DMS153 treated with DMSO at 0.1 percent for 48 hours (cell line): ENCODE data around the gene ACTN1.
"Not testable (repeated sequence)": the region's sequence is repeated elsewhere in the genome, so short reads cannot be mapped to it uniquely, and the experiment has no call there.

Experiments
- DNase-seq: peaks from one replicate; lab custom pipeline; 2025; ENCODE audit not compliant: unreplicated experiment; lab: John Stamatoyannopoulos, UW

ACTN1 gene

DNA sequence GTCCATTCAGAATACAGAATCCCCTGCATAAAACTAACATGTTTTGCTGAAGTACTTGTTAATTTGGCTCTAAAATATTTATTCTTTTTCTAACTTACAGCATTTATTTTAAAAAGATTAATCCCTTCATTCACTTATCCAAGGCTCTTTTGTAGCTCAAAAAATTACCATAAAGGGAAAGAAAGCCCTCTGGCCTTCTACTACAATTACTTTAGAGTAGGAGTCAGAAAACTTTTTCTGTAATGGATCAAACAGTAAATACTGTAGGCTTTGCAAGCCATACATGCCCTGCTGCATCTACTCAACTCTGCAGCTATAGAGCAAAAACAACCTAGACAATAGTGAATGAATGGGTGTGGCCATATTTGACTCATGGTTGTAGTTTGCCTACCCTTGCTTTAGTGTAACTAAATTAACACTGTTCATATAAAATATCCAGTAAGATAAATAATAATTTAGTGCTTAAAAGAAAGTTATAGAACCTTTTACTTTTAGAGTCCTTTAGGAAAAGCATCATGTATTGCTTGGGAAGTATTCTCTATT lies 112.0 kb downstream of the ACTN1 start:
- DNase-seq, result no peak

DNA sequence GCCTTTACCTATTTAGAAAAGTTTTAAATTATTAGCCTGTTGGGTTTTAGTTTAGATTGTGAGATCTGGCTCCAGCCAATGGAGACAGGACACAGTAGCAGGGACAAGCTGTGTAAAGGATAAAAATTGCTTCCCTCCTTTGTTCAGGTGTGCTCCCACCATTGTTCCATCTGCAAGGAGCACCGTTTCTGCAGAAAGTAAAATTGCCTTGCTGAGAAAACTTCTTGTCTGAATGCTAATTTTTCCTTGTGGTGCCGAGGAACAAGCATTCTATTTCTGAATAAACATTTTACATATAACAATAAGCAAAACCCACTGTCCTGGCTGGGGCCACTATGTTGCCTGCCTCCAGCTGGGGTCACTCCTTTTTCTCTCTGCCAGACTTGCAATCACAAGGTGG lies 113.6 kb downstream of the ACTN1 start:
- no peak for DNase-seq

DNA sequence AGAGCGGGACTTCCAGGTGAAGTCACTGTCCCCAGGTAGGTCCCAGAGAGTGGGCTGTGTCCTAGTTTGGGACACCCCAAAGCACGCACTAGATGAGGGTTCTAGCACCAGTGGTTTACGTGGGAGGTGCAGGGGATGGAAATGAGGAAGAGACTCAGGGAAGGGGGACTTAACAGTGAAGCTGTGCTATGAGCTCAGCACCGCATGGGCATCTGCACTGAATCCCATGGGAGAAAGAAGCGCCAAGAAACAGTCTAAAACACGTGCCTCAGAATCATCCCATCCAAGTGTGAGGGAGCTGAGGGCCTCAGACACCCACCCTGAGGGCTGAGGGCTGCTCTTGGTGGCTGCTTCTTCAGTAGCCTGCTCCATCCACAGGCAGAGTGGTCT lies 114.7 kb downstream of the ACTN1 start:
- no peak for DNase-seq

DNA sequence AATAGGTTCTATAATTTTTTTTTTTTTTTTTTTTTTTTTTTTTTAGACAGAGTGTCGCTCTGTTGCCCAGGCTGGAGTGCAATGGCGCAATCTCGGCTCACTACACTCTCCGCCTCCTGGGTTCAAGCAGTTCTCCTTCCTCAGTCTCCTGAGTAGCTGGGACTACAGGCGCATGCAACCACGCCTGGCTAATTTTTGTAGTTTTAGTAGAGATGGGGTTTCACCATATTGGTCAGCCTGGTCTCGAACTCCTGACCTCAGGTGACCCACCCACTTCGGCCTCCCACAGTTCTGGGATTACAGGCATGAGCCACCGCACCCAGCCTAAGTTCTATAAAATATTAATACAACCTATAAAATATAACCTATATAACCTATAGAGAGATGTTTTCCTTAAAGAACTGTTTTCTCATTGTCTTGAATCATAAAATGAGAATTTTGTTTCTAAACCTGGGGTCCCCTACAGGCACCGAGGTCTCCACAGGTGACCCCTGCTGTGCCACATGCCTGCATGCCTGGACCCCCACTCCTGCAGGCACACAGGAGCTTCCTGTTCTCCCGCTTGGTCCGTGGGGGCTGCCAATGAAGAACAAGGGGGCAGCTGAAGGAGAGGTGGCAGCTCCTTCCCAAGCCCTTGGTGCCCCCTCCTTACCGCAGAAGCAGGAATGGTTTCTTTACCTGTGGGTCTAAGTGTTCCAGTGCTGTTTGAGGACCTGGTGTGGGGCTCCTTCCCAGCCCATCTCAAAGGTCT lies 115.3 kb downstream of the ACTN1 start:
- DNase-seq, result no peak

DNA sequence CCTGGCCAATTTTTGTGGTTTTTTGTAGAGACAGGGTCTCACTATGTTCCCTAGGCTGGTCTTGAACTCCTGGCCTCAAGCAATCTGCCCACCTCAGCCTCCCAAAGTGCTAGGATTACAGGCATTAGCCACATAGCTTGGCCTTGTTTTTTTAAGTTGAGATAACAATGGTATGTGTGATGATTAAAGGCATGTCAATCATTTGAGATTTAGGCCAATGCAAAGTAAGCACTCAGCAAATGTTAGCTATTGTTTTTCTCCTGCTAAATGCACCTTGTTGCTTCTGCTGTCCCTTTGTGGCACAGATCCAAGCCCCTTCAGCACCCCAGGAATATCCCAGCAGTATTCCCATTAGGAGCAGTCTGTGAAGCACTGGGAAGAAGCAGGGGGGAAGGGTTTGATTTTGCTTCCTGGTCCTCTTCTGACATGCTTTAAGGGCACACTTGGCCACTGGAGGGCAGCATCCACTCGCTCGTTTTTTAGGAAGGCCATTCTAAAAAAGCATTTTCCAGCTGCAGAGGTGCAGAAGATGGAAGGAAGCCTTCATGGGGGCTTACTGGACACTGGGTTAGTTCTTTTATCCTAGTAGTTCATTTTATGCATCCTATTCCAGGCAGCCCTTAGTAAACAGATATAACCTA lies 116.0 kb downstream of the ACTN1 start:
- DNase-seq, result peak; percentile 56

DNA sequence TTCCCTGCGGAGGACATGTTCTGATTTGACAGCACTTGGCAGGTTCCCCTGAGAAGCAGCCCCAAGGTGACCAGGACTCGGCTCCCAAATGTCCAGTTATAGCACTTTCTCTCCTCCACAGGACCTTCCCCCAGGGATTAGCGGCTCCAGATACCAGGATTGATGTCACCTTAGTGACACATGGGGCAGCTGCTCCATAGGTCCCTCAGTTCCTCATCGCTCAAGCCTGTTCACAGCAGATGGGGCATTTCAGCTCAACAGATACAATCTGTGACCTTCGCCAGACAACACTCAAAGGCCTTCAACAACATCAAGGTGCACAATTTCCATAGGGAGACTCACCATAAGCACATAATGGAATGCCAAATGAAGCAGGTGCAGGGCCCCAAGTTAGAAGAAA lies 118.3 kb downstream of the ACTN1 start:
- no peak for DNase-seq

DNA sequence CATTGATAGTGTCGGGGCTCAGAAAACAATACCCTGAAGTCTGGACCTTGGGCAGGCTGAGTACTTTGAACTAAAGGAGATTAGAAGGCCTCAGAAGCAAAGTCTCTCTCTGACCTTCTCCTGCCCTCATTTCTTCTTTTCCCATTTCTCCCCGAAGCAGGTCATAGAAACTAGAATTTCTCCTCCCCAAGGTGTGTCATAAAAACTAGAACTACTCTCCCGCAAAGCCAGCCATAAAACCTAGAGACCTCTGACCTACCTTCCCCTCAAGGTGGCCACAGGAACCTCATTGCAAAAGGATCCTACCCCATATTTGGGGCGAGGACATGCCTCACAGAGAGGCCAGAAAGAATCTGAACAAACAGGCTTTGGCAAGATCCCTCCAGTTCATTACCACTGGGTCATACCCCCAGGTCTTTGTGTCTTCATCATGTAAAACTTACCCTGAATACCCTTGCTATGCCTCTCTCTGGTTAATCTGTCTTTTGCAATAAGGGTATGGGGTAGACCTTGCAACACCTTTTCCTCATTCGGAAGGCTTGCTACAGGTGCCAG lies 121.5 kb downstream of the ACTN1 start:
- no peak for DNase-seq

DNA sequence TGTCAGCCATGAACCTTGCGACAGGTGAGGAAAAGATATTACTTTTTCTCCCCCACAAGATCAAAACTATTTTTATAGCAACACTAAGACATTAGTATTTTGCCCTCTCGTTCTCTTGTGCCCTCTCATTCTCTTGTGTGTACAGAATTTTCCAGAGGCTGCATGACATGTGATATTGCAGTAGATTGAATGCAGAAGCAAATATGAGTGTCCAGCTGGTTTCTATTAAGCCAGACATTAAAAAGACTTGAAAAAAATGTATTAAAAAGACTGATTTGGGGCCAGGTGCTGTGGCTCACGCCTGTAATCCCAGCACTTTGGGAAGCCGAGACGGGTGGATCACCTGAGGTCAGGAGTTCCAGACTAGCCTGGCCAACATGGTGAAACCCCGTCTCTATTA lies 122.5 kb downstream of the ACTN1 start:
- DNase-seq, result no peak

DNA sequence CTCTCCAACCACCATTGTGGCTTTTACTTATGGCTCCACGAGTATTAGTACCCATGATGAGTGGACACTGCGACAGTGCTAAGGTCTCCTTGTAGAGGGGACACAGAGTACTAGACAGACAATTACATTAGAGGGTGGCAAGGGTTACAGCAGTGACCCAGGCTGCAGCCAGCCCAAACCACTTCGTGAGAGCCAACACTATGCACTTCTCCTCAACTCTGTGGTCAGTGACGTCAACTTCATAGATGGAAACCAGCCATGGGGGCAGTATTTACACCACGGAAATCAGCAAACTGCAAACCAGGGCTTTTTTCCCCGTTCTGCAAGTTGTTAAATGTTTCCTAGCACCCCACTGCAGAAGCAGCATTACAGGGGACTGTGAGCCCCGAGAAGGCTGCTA lies 124.7 kb downstream of the ACTN1 start:
- DNase-seq, result no peak

DNA sequence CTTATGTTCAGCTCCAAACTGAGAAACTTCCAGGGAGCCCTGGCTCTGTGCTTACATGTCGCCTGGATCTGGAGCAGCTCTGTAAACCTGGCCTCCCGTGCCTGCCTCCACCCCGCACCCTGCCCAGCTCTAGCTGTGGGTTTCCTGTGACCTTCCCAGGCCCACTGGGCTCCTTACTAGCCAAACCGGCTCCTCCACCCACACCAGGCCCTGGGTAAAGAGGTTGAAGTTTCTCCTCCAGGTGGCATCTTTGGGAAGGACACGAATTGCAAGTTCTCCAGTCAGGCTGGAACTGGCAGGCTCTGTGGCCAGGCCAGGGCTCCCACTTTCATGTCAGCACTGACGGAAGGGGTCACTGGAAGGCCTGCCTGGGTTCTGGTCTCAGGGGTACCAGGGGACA lies 125.4 kb downstream of the ACTN1 start:
- no peak for DNase-seq

DNA sequence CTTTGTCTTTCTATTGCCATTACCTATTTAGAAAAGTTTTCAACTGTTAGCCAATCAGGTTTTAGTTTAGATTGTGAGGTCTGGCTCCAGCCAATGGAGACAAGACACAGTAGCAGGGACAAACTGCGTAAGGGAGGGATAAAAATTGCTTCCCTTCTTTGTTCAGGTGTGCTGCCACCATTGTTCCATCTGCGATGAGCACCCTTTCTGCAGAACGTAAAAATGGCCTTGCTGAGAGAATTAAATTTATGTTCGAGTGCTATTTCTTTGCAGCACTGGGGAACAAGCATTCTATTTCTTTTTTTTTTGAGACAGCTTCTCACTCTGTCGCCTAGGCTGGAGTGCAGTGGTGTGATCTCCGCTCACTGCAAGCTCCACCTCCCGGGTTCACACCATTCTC lies 126.6 kb downstream of the ACTN1 start:
- not testable (repeated sequence) for DNase-seq

DNA sequence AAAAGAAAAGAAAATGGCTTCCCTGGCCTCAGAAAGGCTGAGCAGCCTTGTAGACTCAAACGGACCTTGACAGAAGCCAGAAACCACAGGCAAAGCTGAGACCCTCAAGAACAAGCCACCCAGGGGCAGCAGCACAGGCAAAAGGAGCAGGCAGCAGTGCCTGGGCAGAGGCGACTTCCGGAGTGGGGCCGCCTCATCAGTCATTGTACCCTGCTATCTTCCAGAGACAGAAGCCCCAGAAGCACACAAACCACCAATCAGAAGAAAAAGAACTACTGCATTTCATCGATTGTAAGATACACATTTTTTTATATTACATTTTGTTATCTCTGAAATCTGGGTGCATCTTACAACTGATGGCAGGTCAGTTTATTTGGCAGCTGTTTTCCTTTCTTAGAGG lies 128.0 kb downstream of the ACTN1 start:
- DNase-seq, result no peak

DNA sequence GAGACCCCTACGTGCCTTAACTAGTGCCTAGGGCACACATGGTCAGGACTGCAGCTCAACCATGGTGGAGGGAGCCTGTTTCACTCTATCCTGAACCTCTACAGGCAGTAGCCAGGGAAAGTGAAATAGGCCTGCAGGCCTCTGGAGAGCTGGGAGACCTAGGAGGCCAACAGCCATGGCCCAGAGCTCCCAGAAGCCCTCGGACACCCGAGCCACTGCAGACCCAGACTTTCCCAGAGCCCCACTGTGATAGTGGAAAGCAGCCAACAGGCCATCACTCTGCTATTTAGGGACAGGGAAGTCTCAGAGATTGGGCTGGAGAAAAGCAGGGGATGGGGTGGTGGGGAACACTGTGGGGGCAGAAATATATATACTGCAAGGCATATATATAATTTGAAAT lies 129.7 kb downstream of the ACTN1 start:
- no peak for DNase-seq

DNA sequence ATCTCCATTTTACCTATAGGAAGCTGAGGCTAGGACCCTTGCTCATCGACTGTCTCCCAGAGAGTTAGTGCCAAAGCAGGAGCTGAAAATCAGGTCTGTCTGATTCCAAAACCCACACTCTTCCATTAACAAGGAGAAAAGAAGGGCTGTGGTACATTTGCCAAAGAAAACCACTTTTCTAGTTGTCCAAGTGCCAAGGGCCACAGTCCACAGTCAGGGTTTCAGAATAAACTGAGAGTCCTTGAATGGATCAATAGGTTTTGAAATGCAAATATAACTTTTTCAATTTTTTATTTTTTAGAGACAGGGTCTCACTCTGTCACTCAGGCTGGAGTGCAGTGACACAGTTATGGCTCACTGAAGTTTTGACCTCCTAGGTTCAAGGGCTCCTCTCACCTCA lies 130.8 kb downstream of the ACTN1 start:
- DNase-seq, result no peak

DNA sequence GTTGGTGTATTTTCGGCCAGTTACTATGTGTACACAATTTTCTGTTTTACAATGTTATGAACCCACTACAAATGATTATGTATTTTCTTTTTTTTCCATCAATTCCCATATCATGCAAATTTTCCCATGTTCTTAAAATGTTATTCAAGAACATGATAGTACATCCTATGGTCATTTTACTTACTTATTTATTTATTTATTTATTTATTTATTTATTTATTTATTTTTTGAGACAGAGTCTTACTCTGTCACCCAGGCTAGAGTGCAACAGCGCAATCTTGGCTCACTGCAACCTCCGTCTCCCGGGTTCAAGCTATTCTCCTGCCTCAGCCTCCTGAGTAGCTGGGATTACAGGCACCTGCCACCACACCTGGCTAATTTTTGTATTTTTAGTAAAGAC lies 131.5 kb downstream of the ACTN1 start:
- DNase-seq, result not testable (repeated sequence)

DNA sequence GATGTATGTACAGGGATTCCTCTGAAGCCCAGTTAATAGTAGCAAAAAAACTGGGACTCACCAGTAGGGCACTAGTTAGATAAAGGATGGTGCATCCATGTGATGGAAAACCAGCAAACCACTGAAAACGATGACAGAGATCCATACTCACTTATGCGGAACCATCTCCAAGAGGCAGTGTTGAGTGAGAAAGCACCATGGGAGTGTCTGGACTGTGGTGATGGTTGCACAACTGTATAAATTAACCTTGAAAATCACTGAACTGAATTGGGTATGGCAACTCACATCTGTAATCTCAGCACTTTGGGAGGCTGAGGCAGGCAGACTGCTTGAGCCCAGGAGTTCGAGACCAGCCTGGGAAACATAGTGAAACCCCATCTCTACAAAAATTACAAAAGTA lies 132.6 kb downstream of the ACTN1 start:
- no peak for DNase-seq

DNA sequence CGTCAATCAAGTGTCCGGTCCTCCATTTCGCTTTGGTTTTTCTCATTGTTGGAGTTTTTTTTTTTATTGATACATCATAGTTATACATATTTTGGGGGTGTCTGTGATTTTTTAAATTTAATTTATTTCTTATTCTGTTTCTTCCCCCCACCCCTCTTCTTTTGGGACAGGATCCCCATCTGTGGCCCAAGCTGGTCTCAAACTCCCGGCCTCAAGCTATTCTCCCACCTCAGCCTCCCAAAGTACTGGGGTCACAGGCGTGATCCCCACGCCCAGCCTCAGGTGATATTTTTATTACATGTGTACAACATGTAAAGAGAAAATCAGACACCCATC lies 134.9 kb downstream of the ACTN1 start:
- DNase-seq, result no peak

DNA sequence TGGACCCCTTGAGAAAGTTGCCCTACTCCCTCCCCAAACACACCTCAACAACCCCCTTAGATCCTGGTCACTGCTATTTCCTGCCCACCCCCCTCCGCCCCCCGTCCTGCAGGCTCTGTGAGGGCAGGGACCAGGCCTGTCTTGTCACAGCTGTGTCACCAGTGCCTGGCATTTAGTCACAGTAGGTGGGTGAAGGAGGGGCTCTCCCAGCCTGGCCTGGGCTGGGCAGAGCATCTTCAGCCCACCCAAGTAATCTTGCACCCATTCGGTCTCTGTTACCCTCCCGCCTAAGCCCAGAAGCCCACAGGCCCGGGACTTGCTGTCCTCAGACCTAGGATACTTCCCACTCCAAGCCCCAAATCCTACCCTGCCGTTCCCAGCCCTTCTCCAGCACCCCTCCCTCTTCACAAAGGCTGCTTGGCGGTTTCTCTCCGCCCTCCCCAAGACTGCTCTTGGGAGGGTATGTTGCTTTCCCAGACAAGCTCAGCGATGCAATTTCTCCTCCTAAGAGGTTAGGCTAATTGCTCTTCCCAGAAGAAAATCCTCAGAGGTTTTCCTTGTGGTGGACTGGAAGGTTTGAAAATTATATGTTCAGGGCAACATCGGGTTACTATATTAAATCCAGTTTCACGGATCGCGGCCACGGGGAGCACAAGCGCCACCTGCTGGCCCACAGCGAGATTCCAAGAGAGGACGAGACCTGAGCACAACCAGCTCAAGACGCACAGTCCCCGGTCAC lies 135.5 kb downstream of the ACTN1 start:
- peak; percentile 58 for DNase-seq

DNA sequence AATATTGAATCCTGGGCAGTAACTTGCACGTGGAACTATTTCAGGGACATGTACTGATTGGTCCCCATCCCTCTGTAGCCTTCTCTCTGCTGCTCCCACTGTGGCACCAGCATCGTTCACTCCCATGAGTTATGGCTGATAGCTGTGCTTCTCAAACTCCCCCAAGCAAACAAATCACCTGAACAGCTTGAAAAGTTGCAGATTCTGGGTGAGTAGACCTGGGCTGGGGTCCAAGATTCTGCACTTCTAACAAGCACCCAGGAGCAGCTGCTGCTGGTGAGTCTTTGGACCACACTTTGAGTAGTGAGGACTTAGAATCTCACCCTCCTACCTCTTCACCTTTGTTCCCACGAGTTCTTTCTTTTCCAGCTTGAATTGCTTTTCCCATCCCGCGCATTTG lies 136.8 kb downstream of the ACTN1 start:
- DNase-seq, result no peak

DNA sequence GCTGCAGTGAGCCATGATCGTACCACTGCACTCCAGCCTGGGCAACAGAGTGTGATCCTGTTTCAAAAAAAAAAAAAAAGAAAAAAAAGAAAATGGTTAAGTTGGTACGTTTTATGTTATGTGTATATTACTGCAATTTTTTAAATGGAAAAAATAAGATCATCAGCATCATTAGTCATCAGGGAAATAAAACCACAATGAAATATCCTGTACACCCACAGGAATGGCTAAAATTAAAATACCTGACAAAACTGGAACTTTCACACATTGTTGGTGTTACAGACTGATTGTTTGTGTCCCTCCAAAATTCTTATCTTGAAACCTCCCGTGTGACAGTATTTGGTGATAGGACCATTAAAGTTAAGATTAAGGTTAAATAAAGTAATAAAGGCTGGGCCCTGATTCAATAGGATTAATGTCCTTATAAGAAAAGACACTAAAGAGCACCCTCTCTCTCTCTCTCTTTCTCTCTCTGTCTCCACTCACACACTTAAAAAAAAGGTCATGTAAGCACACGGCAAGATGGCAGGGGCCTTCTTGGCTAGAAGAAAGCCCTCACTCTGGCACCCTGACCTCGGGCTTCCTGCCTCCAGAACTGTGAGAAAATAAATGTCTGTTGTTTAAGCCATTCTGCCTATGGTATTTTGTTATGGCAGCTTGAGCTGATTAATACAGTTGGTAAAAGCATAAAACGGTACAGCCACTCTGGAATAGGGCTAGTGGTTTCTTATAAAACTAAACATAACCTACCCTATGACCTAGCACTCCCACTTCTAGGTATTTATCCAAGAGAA lies 137.9 kb downstream of the ACTN1 start:
- DNase-seq, result no peak

DNA sequence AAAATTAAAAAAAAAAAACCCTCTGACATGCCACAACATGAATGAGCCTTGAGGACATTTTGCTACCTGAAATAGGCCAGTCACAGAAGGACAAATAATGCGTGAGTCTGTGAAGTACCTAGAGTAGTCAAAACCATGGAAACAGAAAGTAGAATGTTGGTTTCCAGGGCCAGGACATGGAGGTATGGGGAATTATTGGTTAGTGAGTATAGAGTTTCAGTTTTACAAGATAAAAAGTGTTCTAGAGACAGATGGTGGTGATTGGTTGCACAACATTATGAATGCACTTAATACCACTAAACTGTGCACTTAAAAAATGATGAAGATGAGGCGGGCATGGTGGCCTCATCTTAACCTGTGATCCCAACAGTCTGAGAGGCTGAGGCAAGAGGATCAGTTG lies 138.6 kb downstream of the ACTN1 start:
- no peak for DNase-seq
